Stimulated activated CD8-positive, alpha-beta memory T cell treated with anti-CD3 and anti-CD28 coated beads, Interleukin-12 subunit alpha, Interleukin-12 subunit beta, amount 100 ng/mL, for 4 hours (primary cell): Measurements from ENCODE around the gene UBASH3B.

Experiments
- DNase-seq: peaks from one replicate; pipeline ENCODE4 v3.0.0-alpha.2; 2020; ENCODE audit warnings: low read depth

UBASH3B gene

GRCh38 chr11:122788781-122789535 is 133.4 kb downstream of the UBASH3B start:
- DNase-seq = no peak

GRCh38 chr11:122789907-122790306 is 134.4 kb downstream of the UBASH3B start:
- no peak for DNase-seq

GRCh38 chr11:122791411-122791810 is 135.9 kb downstream of the UBASH3B start:
- DNase-seq = no peak

- DNase-seq = no peak
Observed at GRCh38 chr11:122791836-122792235, 136.3 kb downstream of the UBASH3B start.

GRCh38 chr11:122793515-122793914 is 138.0 kb downstream of the UBASH3B start:
- no peak for DNase-seq

- no peak for DNase-seq
Observed at GRCh38 chr11:122795307-122795706, 139.8 kb downstream of the UBASH3B start.

GRCh38 chr11:122796128-122796717 is 140.7 kb downstream of the UBASH3B start:
- DNase-seq = peak; percentile 53

GRCh38 chr11:122797651-122798050 is 142.1 kb downstream of the UBASH3B start:
- no peak for DNase-seq

GRCh38 chr11:122799406-122800105 is 144.0 kb downstream of the UBASH3B start:
- no peak for DNase-seq

- DNase-seq = no peak
Observed at GRCh38 chr11:122802876-122803275, 147.4 kb downstream of the UBASH3B start.

- DNase-seq = no peak
Observed at GRCh38 chr11:122803306-122803705, 147.8 kb downstream of the UBASH3B start.

GRCh38 chr11:122803716-122804115 is 148.2 kb downstream of the UBASH3B start:
- DNase-seq = no peak

GRCh38 chr11:122804161-122804560 is 148.6 kb downstream of the UBASH3B start:
- no peak for DNase-seq

- DNase-seq = no peak
Observed at GRCh38 chr11:122804796-122805195, 149.3 kb downstream of the UBASH3B start.

- DNase-seq = no peak
Observed at GRCh38 chr11:122807731-122808477, 152.4 kb downstream of the UBASH3B start.

GRCh38 chr11:122808478-122808869 is 153.0 kb downstream of the UBASH3B start:
- DNase-seq = no peak

- no peak for DNase-seq
Observed at GRCh38 chr11:122809866-122810265, 154.3 kb downstream of the UBASH3B start.

GRCh38 chr11:122811721-122812120 is 156.2 kb downstream of the UBASH3B start:
- no peak for DNase-seq

GRCh38 chr11:122812638-122813037 is 157.1 kb downstream of the UBASH3B start:
- no peak for DNase-seq

- no peak for DNase-seq
Observed at GRCh38 chr11:122813176-122813893, 157.8 kb downstream of the UBASH3B start.

GRCh38 chr11:122813894-122814270 is 158.4 kb downstream of the UBASH3B start:
- DNase-seq = no peak

GRCh38 chr11:122814401-122814800 is 158.9 kb downstream of the UBASH3B start:
- DNase-seq = no peak
